PC-9 (cell line): Measurements from ENCODE around the gene DCAF4L1.

Experiments
- EZH2 ChIP-seq: fragments of 200-600 bp; sonication (generic); IDR thresholded peaks from 2 replicates; pipeline ENCODE4 v1.8.0; 2017; ENCODE audit warnings: antibody characterized with exemption, low read depth
- TF ChIP-seq, protein P1 (sequence below): fragments of 200-600 bp; sonication (generic); conservative IDR thresholded peaks from 2 replicates; pipeline ENCODE4 v1.6.1; 2017; ENCODE audit warnings: mixed run types, antibody characterized with exemption, mild to moderate bottlenecking, moderate library complexity

- TF ChIP-seq, protein P1, sequence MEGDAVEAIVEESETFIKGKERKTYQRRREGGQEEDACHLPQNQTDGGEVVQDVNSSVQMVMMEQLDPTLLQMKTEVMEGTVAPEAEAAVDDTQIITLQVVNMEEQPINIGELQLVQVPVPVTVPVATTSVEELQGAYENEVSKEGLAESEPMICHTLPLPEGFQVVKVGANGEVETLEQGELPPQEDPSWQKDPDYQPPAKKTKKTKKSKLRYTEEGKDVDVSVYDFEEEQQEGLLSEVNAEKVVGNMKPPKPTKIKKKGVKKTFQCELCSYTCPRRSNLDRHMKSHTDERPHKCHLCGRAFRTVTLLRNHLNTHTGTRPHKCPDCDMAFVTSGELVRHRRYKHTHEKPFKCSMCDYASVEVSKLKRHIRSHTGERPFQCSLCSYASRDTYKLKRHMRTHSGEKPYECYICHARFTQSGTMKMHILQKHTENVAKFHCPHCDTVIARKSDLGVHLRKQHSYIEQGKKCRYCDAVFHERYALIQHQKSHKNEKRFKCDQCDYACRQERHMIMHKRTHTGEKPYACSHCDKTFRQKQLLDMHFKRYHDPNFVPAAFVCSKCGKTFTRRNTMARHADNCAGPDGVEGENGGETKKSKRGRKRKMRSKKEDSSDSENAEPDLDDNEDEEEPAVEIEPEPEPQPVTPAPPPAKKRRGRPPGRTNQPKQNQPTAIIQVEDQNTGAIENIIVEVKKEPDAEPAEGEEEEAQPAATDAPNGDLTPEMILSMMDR = no peak
- no peak for TF ChIP-seq EZH2
These were observed 3.6 kb downstream of the DCAF4L1 start for GRCh38 chr4:41985151-41985550.
